ENCODE results near the gene MBOAT2.

Gene MBOAT2

DNA sequence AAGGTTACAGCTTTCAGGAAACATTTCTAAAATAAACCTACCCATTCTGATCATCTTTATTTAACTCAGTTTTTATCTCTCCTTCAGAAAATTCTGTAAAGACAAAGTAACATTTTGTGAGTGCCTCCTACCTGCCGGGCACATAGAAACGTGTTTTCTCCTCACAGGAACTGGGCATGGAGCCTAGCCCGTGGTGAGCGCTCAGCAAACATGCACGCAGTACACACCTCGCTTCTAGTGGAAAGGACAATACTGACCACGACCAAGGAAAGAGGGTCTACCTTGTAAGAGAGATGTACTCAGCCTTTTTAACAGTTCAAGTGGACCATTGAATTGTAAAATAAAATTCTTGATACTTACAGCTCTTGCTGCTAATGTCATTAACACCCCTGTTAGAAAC, 141.3 kb downstream of the MBOAT2 start:
- no peak for DNase-seq
- Histone ChIP-seq H3K4me3 (ENCODE audit: insufficient read depth in 1 of 2, low read depth in 1 of 2, low read length in 2 of 2) (no peak overlapping the region), H3K27me3 (ENCODE audit: control insufficient read depth in 1 of 2, insufficient read depth in 1 of 2, low read length in 2 of 2) (no peaks in the 10 kb centered on the region), H3K14ac (ENCODE audit: low read length in 2 of 2) (no peak overlapping the region), H2BK12ac (ENCODE audit: low read length in 2 of 2) (no peak overlapping the region), H3K4me2 (ENCODE audit: low read length, poor library complexity, severe bottlenecking) (no peak overlapping the region), H4K91ac (ENCODE audit: low read length) (no peak overlapping the region), H3K18ac (ENCODE audit: low read depth in 1 of 2, low read length in 2 of 2) (no peak overlapping the region), H3K27ac (ENCODE audit: low read length, poor library complexity, severe bottlenecking) (no peak overlapping the region), H3K4ac (ENCODE audit: low read depth in 1 of 2, low read length in 2 of 2) (no peak overlapping the region), H3K9me3 (ENCODE audit: control insufficient read depth, low read length) (no peaks in the 10 kb centered on the region), H2BK5ac (ENCODE audit: low read depth, low read length, poor library complexity, severe bottlenecking) (no peak overlapping the region), H2BK120ac (ENCODE audit: low read depth, low read length) (no peak overlapping the region), H3K9ac (ENCODE audit: low read length) (no peak overlapping the region), H4K8ac (ENCODE audit: low read length) (no peak overlapping the region), H3K79me1 (replicated peaks; ENCODE audit: low read length, poor library complexity, severe bottlenecking) (peaks cover 1% of the 10 kb centered on the region), H2BK15ac (ENCODE audit: low read depth, poor library complexity, severe bottlenecking) (no peak overlapping the region), H2AK5ac (ENCODE audit: low read length, severe bottlenecking) (peak overlapping the region; percentile 89), H3K4me1 (ENCODE audit: control insufficient read depth, insufficient read depth, low read depth, low read length) (peaks cover 4% of the 10 kb centered on the region), H2AFZ (ENCODE audit: low read depth, low read length) (no peak overlapping the region), H3K23ac (ENCODE audit: low read length in 2 of 2) (no peak overlapping the region), H3K36me3 (ENCODE audit: control insufficient read depth in 1 of 2, insufficient read depth in 2 of 2, low read depth in 1 of 2, low read length in 2 of 2) (peaks cover 6 to 39% of the 10 kb centered on the region in 2 experiments)
- 98% methylated on average over 6 of the region's 7 CpGs for WGBS

DNA sequence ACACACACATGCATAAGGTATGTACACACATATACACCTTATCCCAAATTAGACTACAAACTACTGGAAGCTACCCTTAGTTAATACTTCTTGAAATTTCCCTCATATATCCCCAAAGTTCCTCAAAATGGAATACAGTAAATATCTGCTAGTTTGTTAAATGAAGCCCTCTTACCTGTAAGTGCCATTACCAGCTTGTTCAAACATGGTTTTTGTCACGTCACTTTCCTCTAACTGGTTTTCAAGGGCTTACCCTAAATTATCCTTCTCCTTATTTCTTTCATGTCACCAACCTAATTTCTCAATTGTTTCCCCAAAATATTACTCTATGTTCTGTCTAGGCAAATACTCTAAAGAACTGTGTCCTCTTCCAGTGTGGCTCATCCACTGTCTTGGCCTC, 141.7 kb downstream of the MBOAT2 start:
- no peak overlapping the region for H4K8ac ChIP-seq (ENCODE audit: low read length)
- no peak overlapping the region for H2AFZ ChIP-seq (ENCODE audit: low read depth, low read length)
- no peak overlapping the region for H3K4ac ChIP-seq (ENCODE audit: low read depth in 1 of 2, low read length in 2 of 2)
- no peak overlapping the region for H3K4me2 ChIP-seq (ENCODE audit: low read length, poor library complexity, severe bottlenecking)
- H4K91ac ChIP-seq (ENCODE audit: low read length): no peak overlapping the region
- H3K23ac ChIP-seq (ENCODE audit: low read length in 2 of 2): no peak overlapping the region
- WGBS: 95% methylated on average over 1 of the region's 1 CpG
- peak overlapping the region; percentile 89 for H2AK5ac ChIP-seq (ENCODE audit: low read length, severe bottlenecking)
- DNase-seq: no peak
- H3K79me1 ChIP-seq (replicated peaks; ENCODE audit: low read length, poor library complexity, severe bottlenecking): peaks cover 1% of the 10 kb centered on the region
- peaks cover 6 to 36% of the 10 kb centered on the region in 2 experiments for H3K36me3 ChIP-seq (ENCODE audit: control insufficient read depth in 1 of 2, insufficient read depth in 2 of 2, low read depth in 1 of 2, low read length in 2 of 2)
- no peak overlapping the region for H3K27ac ChIP-seq (ENCODE audit: low read length, poor library complexity, severe bottlenecking)
- H2BK5ac ChIP-seq (ENCODE audit: low read depth, low read length, poor library complexity, severe bottlenecking): no peak overlapping the region
- no peak overlapping the region for H2BK120ac ChIP-seq (ENCODE audit: low read depth, low read length)
- H2BK12ac ChIP-seq (ENCODE audit: low read length in 2 of 2): no peak overlapping the region
- no peaks in the 10 kb centered on the region for H3K27me3 ChIP-seq (ENCODE audit: control insufficient read depth in 1 of 2, insufficient read depth in 1 of 2, low read length in 2 of 2)
- no peak overlapping the region for H3K14ac ChIP-seq (ENCODE audit: low read length in 2 of 2)
- no peak overlapping the region for H3K18ac ChIP-seq (ENCODE audit: low read depth in 1 of 2, low read length in 2 of 2)
- peaks cover 5% of the 10 kb centered on the region for H3K4me1 ChIP-seq (ENCODE audit: control insufficient read depth, insufficient read depth, low read depth, low read length)
- no peaks in the 10 kb centered on the region for H3K9me3 ChIP-seq (ENCODE audit: control insufficient read depth, low read length)
- H3K4me3 ChIP-seq (ENCODE audit: insufficient read depth in 1 of 2, low read depth in 1 of 2, low read length in 2 of 2): no peak overlapping the region
- H2BK15ac ChIP-seq (ENCODE audit: low read depth, poor library complexity, severe bottlenecking): no peak overlapping the region
- H3K9ac ChIP-seq (ENCODE audit: low read length): no peak overlapping the region

DNA sequence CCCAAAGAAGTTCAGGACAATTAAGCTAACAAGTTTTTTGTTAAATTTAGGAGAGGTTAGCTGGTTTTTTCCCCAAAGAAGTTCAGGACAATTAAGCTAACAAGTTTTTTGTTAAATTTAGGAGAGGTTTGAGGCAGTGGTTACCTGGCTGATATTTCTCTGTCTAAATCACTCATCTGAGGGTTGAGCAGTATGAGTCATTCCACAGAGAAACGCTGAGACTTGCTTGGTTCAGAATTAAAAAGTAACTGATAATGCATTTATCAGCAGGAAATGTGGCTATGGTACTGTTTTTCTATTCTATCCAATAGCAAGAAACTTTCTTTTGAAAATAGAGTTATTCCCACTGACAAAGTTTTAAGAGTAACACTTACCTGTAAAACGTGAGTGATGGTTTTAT, 143.2 kb downstream of the MBOAT2 start:
- no peak for DNase-seq
- H3K18ac ChIP-seq (ENCODE audit: low read depth in 1 of 2, low read length in 2 of 2): no peak overlapping the region
- no peak overlapping the region for H2AFZ ChIP-seq (ENCODE audit: low read depth, low read length)
- H3K9me3 ChIP-seq (ENCODE audit: control insufficient read depth, low read length): no peaks in the 10 kb centered on the region
- H2BK12ac ChIP-seq (ENCODE audit: low read length in 2 of 2): no peak overlapping the region
- no peak overlapping the region for H3K9ac ChIP-seq (ENCODE audit: low read length)
- H2BK120ac ChIP-seq (ENCODE audit: low read depth, low read length): no peak overlapping the region
- peaks cover 6 to 34% of the 10 kb centered on the region in 2 experiments for H3K36me3 ChIP-seq (ENCODE audit: control insufficient read depth in 1 of 2, insufficient read depth in 2 of 2, low read depth in 1 of 2, low read length in 2 of 2)
- H3K27ac ChIP-seq (ENCODE audit: low read length, poor library complexity, severe bottlenecking): peak overlapping the region; percentile 35
- H3K27me3 ChIP-seq (ENCODE audit: control insufficient read depth in 1 of 2, insufficient read depth in 1 of 2, low read length in 2 of 2): no peaks in the 10 kb centered on the region
- H3K23ac ChIP-seq (ENCODE audit: low read length in 2 of 2): no peak overlapping the region
- no peak overlapping the region for H3K14ac ChIP-seq (ENCODE audit: low read length in 2 of 2)
- no peak overlapping the region for H3K4ac ChIP-seq (ENCODE audit: low read depth in 1 of 2, low read length in 2 of 2)
- H2AK5ac ChIP-seq (ENCODE audit: low read length, severe bottlenecking): no peak overlapping the region
- no CpG with 5 or more reads among the region's 2 CpGs for WGBS
- no peak overlapping the region for H3K4me2 ChIP-seq (ENCODE audit: low read length, poor library complexity, severe bottlenecking)
- H2BK15ac ChIP-seq (ENCODE audit: low read depth, poor library complexity, severe bottlenecking): no peak overlapping the region
- H2BK5ac ChIP-seq (ENCODE audit: low read depth, low read length, poor library complexity, severe bottlenecking): no peak overlapping the region
- H4K91ac ChIP-seq (ENCODE audit: low read length): no peak overlapping the region
- no peak overlapping the region for H3K4me3 ChIP-seq (ENCODE audit: insufficient read depth in 1 of 2, low read depth in 1 of 2, low read length in 2 of 2)
- H3K79me1 ChIP-seq (replicated peaks; ENCODE audit: low read length, poor library complexity, severe bottlenecking): peaks cover 1% of the 10 kb centered on the region
- H3K4me1 ChIP-seq (ENCODE audit: control insufficient read depth, insufficient read depth, low read depth, low read length): peaks cover 5% of the 10 kb centered on the region
- H4K8ac ChIP-seq (ENCODE audit: low read length): no peak overlapping the region

DNA sequence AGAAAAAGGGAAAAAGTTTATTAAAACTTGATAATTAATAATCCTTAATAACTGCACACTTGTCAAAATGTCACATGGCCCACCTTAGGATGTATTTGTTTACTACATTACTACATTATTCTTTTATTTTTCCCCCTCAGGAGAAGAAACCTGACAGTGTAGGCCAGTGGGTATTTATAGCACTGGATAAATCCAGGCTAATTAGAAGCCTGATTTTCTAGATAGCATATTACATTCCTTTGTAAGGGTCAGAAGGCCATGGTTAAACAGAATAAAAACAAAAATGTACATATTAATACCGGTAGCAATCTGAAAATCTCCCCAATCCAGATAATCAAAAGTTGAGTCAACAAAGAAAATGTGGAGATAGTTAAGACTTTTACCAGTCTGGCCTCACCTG, 144.6 kb downstream of the MBOAT2 start:
- H3K23ac ChIP-seq (ENCODE audit: low read length in 2 of 2): no peak overlapping the region
- peaks cover 1% of the 10 kb centered on the region for H3K79me1 ChIP-seq (replicated peaks; ENCODE audit: low read length, poor library complexity, severe bottlenecking)
- H3K27me3 ChIP-seq (ENCODE audit: control insufficient read depth in 1 of 2, insufficient read depth in 1 of 2, low read length in 2 of 2): no peaks in the 10 kb centered on the region
- H3K36me3 ChIP-seq (ENCODE audit: control insufficient read depth in 1 of 2, insufficient read depth in 2 of 2, low read depth in 1 of 2, low read length in 2 of 2): peaks cover 3 to 36% of the 10 kb centered on the region in 2 experiments
- no peak overlapping the region for H2AFZ ChIP-seq (ENCODE audit: low read depth, low read length)
- WGBS: no CpG with 5 or more reads among the region's 1 CpG
- no peak for DNase-seq
- H3K4ac ChIP-seq (ENCODE audit: low read depth in 1 of 2, low read length in 2 of 2): no peak overlapping the region
- no peak overlapping the region for H4K91ac ChIP-seq (ENCODE audit: low read length)
- H3K9ac ChIP-seq (ENCODE audit: low read length): no peak overlapping the region
- H3K18ac ChIP-seq (ENCODE audit: low read depth in 1 of 2, low read length in 2 of 2): no peak overlapping the region
- no peak overlapping the region for H2BK120ac ChIP-seq (ENCODE audit: low read depth, low read length)
- no peak overlapping the region for H2BK5ac ChIP-seq (ENCODE audit: low read depth, low read length, poor library complexity, severe bottlenecking)
- H3K14ac ChIP-seq (ENCODE audit: low read length in 2 of 2): no peak overlapping the region
- no peak overlapping the region for H2AK5ac ChIP-seq (ENCODE audit: low read length, severe bottlenecking)
- H3K4me3 ChIP-seq (ENCODE audit: insufficient read depth in 1 of 2, low read depth in 1 of 2, low read length in 2 of 2): no peak overlapping the region
- no peak overlapping the region for H3K4me2 ChIP-seq (ENCODE audit: low read length, poor library complexity, severe bottlenecking)
- H4K8ac ChIP-seq (ENCODE audit: low read length): no peak overlapping the region
- H2BK12ac ChIP-seq (ENCODE audit: low read length in 2 of 2): no peak overlapping the region
- H3K27ac ChIP-seq (ENCODE audit: low read length, poor library complexity, severe bottlenecking): no peak overlapping the region
- H2BK15ac ChIP-seq (ENCODE audit: low read depth, poor library complexity, severe bottlenecking): no peak overlapping the region
- peaks cover 5% of the 10 kb centered on the region for H3K4me1 ChIP-seq (ENCODE audit: control insufficient read depth, insufficient read depth, low read depth, low read length)
- no peaks in the 10 kb centered on the region for H3K9me3 ChIP-seq (ENCODE audit: control insufficient read depth, low read length)
